ENCODE data around the gene SPAG4.

Gene SPAG4

GRCh38 chr20:35617397-35618262 is 2.0 kb downstream of the SPAG4 start:
- intact Hi-C loops (cut with DNase I), result loop anchor here (10.0 kb wide), 1 partner anchor 47 kb away; the partner anchor contains the start of genes CPNE1 and RBM12
- DNase-seq, result peak in 27 of 42 donors; percentile 15 to 66 (median 34)

- DNase-seq, result peak in 14 of 42 donors; percentile 14 to 55 (median 23)
- intact Hi-C loops (cut with DNase I), result loop anchor here (10.0 kb wide), 1 partner anchor 46 kb away; the partner anchor contains the start of genes CPNE1 and RBM12
Measured at GRCh38 chr20:35618263-35619131, 2.9 kb downstream of the SPAG4 start.

DNA sequence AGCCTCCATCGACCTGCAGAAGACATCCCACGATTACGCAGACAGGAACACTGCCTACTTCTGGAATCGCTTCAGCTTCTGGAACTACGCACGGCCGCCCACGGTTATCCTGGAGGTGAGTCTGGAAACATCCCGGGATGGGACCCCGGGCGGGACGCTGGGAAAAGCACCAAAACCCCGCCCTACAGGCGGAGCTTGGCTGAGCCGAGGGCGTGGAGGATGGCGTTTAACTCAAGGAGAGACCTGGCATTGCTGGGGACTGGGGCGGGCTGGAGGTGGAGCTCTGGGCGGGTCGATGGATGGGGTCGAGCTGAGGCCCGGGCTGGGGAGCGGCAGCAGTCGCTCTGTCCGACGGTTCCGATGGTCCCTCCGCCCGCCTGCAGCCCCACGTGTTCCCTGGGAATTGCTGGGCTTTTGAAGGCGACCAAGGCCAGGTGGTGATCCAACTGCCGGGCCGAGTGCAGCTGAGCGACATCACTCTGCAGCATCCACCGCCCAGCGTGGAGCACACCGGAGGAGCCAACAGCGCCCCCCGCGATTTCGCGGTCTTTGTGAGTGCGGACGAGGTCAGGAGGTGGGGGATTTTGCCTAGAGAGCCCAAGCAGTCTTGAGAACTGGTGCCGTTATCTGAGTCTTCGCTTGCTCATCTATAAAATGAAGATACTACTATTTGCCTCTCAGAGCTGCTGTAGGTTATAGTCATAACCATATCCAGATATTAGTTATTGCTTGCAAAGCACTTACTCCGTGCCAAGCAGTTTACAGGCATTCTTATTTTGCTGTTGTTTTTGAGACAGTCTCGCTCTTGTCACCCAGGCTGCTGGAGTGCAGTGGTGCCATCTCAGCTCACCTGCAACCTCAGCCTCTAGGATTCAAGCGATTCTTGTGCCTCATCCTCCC is 3.8 kb downstream of the SPAG4 start:
- DNase-seq, result peak; percentile 53 to 95 (median 83)
- intact Hi-C loops (cut with DNase I), result loop anchor here (10.0 kb wide), 1 partner anchor 45 kb away; the partner anchor contains the start of genes CPNE1 and RBM12

GRCh38 chr20:35620818-35621559 is 5.4 kb downstream of the SPAG4 start:
- intact Hi-C loops (cut with DNase I), result no loop called here
- DNase-seq, result no peak

GRCh38 chr20:35621560-35621946 is 5.9 kb downstream of the SPAG4 start:
- intact Hi-C loops (cut with DNase I), result no loop called here
- no peak for DNase-seq

DNA sequence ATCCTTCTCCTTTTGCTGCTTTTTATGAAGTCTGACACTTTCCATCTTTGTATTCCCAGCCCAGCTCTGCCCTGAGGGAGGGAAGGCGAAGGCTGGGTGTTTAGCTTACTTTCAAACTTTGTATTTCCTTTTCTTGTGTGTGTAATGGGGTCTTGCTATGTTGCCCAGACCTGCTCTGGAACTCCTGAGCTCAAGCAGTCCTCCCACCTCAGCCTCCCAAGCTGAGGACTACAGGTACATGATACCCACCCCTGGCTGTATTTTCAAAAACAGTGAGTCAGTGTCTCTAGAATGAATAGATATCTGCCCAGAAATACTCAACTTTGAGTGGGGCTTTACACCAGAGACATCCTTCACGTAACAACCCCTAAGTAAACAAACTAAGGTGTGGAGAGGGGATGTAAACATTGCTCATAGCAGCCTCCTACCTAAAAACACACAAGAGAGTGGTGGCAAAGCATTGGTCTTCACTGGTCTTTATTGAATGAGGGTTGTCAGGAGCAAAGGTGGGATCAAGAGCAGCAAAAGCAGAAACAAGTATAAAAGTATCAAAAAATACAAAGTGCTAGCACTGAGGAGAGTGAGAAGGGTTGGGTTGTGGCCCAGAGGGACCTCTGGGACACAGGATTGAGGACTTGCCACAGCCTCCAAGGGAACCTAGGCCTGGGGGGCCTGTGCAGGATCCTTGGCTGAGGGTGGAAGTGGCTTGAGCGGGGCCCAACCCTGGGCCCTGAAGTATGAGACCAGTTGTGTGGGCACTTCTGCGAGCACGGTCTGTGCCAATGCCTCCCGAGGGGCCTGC is 10.2 kb downstream of the SPAG4 start:
- intact Hi-C loops (cut with DNase I), result no loop called here

GRCh38 chr20:35626386-35627001 is 10.9 kb downstream of the SPAG4 start:
- DNase-seq, result peak in 2 of 42 donors; percentile 6 to 17
- intact Hi-C loops (cut with DNase I), result no loop called here

More for the DNA sequence above, 10.2 kb downstream of the SPAG4 start:
- DNase-seq, result peak in 1 of 42 donors; percentile 7

DNA sequence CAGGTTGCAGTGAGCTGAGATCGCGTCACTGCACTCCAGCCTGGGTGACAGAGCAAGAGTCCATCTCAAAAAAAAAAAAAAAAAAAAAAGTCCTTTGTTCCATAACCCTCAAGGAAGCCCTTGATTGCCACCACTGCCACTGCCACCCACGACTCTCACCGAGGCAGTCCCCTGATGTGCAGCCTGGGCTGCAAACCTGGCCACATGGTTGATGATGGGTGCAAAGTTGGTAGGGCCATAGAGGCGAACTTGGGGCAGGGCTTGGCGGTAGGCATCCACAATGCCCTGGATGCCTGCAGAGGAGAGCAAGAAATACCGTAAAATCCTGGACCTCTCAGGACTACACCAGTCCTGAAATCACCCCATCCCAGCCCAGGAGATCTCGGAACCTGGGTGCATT is 11.5 kb downstream of the SPAG4 start:
- peak in 2 of 42 donors; percentile 1 to 4 for DNase-seq
- intact Hi-C loops (cut with DNase I), result no loop called here

GRCh38 chr20:35629427-35630145 is 14.0 kb downstream of the SPAG4 start:
- no peak for DNase-seq
- intact Hi-C loops (cut with DNase I), result no loop called here

DNA sequence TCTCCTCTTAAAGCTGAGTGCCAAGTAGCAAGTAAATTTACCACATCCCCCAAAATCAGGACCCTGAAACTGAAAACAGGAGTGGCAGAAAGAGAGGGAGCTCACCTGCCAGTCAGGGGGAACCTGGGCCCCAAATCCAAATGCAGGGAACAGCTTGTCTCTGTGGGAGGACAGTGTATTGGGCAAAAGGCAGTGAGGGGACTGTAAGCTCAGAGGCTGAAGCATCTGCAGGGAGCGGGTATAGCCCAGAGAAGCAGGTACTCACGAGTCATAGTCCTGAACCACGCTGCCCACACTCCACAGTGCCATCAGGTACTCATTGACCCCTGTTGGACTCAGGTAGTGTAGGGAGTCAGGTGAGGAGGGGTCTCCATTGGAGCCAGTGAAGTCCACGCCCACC is 15.0 kb downstream of the SPAG4 start:
- intact Hi-C loops (cut with DNase I), result no loop called here
- no peak for DNase-seq

GRCh38 chr20:35632539-35633115 is 17.0 kb downstream of the SPAG4 start:
- DNase-seq, result no peak

GRCh38 chr20:35635652-35636051 is 20.0 kb downstream of the SPAG4 start:
- intact Hi-C loops (cut with DNase I), result no loop called here
- DNase-seq, result no peak

More at GRCh38 chr20:35632539-35633115, 17.0 kb downstream of the SPAG4 start:
- intact Hi-C loops (cut with DNase I), result no loop called here

- DNase-seq, result no peak
- intact Hi-C loops (cut with DNase I), result no loop called here
Measured at GRCh38 chr20:35636095-35636494, 20.5 kb downstream of the SPAG4 start.

DNA sequence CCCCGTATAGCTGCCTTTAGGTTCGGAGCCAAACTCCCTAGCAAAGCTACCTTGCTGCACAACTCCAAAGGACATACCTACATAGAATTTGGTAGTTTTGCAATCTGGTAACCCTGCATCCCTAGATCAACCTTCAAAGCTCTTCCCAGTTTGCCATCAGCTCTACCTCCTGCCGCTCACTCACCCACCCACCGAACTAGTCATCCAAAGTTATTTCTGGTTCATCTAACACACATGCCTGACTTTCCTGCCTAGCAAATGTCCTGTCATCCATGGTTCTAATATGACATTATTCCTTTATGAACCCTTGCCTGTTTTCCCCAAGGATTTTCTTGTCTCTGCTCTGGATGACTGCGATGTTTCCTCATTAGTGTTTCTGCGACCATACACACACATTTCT is 21.6 kb downstream of the SPAG4 start:
- DNase-seq, result peak in 25 of 42 donors; percentile 19 to 79 (median 48)

DNA sequence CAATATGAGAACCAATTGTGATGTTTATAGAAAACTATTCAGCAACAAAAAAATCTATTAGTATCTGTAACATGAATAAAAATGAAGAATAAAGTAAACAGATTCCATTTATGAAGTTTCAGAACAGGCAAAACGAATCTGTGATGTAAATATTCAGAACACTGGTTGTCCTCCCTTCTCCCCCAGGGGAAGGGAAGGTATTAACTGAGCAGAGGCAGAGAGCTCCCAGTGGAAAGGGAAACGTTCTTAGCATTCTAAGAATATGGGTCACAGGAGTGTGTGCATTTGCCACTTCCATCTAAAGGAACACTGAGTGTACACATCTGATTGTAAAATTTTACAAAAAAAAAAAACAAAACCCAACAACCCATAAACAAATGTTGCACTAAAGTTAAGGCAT is 23.1 kb downstream of the SPAG4 start:
- no peak for DNase-seq
- intact Hi-C loops (cut with DNase I), result no loop called here

More for the DNA sequence above, 21.6 kb downstream of the SPAG4 start:
- intact Hi-C loops (cut with DNase I), result no loop called here

GRCh38 chr20:35640724-35641123 is 25.1 kb downstream of the SPAG4 start:
- DNase-seq, result no peak
- intact Hi-C loops (cut with DNase I), result no loop called here

Data from head of caudate nucleus (tissue), 42 donors.